GM12878 (cell line): ENCODE data around the gene COL20A1. TPM values are rescaled to one million over a fixed set of nuclear protein-coding genes. Genes with fewer than 3 reads are reported as not detected.
A peak's percentile ranks its signal among the peaks of the same experiment; 100 is the strongest.
"Not testable (repeated sequence)": the region's sequence is repeated elsewhere in the genome, so short reads cannot be mapped to it uniquely, and the experiment has no call there.

ENCODE experiments used
- ATAC-seq: fragments of 200-7000 bp; cut with Tn5 transposase; 3 replicates; pipeline ENCODE4 v1.9.1; 2020; ENCODE audit warnings: mild to moderate bottlenecking, moderate library complexity
- BruUV-seq: library from RNA; stranded (reverse); fragments of 400-500 nt; replicated peaks from 2 replicates; lab custom pipeline; 2021; lab: Mats Ljungman, UMichigan
- CTCF ChIA-PET: fragments of 300-600 bp; sonication (Branson Sonifier 250); formaldehyde crosslinking; extraction: SDS; loops from one replicate; lab custom pipeline; 2021; ENCODE audit warnings: inconsistent platforms; lab: Yijun Ruan, JAX
- POLR2A ChIA-PET: fragments of 350-600 bp; formaldehyde crosslinking; extraction: SDS; loops from one replicate; lab custom pipeline; 2021; ENCODE audit warnings: inconsistent platforms; lab: Charles Lee
- RAD21 ChIA-PET: fragments of 300-600 bp; sonication (Branson Sonifier 250); formaldehyde crosslinking; loops from one replicate; lab custom pipeline; 2023; ENCODE audit warnings: antibody characterized with exemption; ENCODE audit not compliant: unreplicated experiment; lab: Charles Lee
- SMC1A ChIA-PET: fragments of 300-600 bp; sonication (Branson Sonifier 250); formaldehyde crosslinking; loops from one replicate; lab custom pipeline; 2023; ENCODE audit not compliant: unreplicated experiment, uncharacterized antibody; lab: Charles Lee
- DNase-seq: peaks from one replicate; pipeline ENCODE4 v3.0.0-alpha.2; 2011; ENCODE audit warnings: low read depth, low spot score
- FAIRE-seq: peaks from 3 replicates; lab custom pipeline; 2011; peaks lifted over from hg19 to GRCh38; lab: Jason Lieb, UNC
- H2AFZ ChIP-seq: 2 replicates; pipeline ENCODE4 v1.6.0; 2011; ENCODE audit warnings: low read depth, low read length, control low read depth; ENCODE audit not compliant: control insufficient read depth
- H3K27ac ChIP-seq: 2 replicates; pipeline ENCODE4 v1.5.1; 2011; ENCODE audit warnings: control low read depth; ENCODE audit not compliant: control insufficient read depth, insufficient read depth
- H3K27me3 ChIP-seq, 2 experiments: replicated peaks in 1 of 2; 2 replicates each; pipeline versions ENCODE4 v1.6.0 to v1.6.1; 2011; ENCODE audit warnings: low read length in 1 of 2; ENCODE audit not compliant: control insufficient read depth in 2 of 2, insufficient read depth in 2 of 2
- H3K36me3 ChIP-seq, 2 experiments: 2 replicates each; pipeline ENCODE4 v1.5.1; 2011; ENCODE audit warnings: low read length in 1 of 2; ENCODE audit not compliant: control insufficient read depth in 2 of 2, insufficient read depth in 2 of 2
- H3K4me1 ChIP-seq: 2 replicates; pipeline ENCODE4 v1.6.1; 2011; ENCODE audit warnings: mild to moderate bottlenecking, low read length, moderate library complexity, mixed read lengths; ENCODE audit not compliant: control insufficient read depth, insufficient read depth
- H3K4me2 ChIP-seq: 2 replicates; pipeline ENCODE4 v1.6.0; 2011; ENCODE audit warnings: control low read depth; ENCODE audit not compliant: control insufficient read depth, insufficient read depth
- H3K4me3 ChIP-seq: fragments of 200-600 bp; sonication (generic); 2 replicates; pipeline ENCODE4 v1.5.1; 2016
- H3K79me2 ChIP-seq: 2 replicates; pipeline ENCODE4 v1.6.0; 2011; ENCODE audit warnings: low read length; ENCODE audit not compliant: control insufficient read depth, insufficient read depth
- H3K9ac ChIP-seq: 2 replicates; pipeline ENCODE4 v1.8.0; 2011; ENCODE audit warnings: low read length, control low read depth, mixed read lengths; ENCODE audit not compliant: control insufficient read depth, insufficient read depth
- H3K9me3 ChIP-seq: replicated peaks from 3 replicates; pipeline ENCODE4 v1.5.1; 2011; ENCODE audit warnings: mild to moderate bottlenecking, low read length; ENCODE audit not compliant: control insufficient read depth, insufficient read depth
- H4K20me1 ChIP-seq: 2 replicates; pipeline ENCODE4 v1.6.0; 2011; ENCODE audit not compliant: control insufficient read depth, insufficient read depth
- NBN ChIP-seq: fragments of 450-650 bp; IDR thresholded peaks from 2 replicates; pipeline ENCODE4 v1.6.1; 2016
- RAD21 ChIP-seq: IDR thresholded peaks from 2 replicates; pipeline ENCODE4 v1.6.1; 2011; ENCODE audit warnings: mild to moderate bottlenecking, low read depth, low read length, moderate library complexity; ENCODE audit not compliant: insufficient read depth
- RUNX3 ChIP-seq: IDR thresholded peaks from 2 replicates; pipeline ENCODE4 v1.6.1; 2012; ENCODE audit warnings: low read length, inconsistent platforms
- WGBS: methylation state at CpG from one replicate; pipeline ENCODE4 v1.1.6; 2016; ENCODE audit warnings: low lambda C conversion rate; ENCODE audit not compliant: insufficient replicate concordance, insufficient coverage; ENCODE audit errors: missing lambda C conversion rate; 5-methylcytosine and 5-hydroxymethylcytosine counted together
- in situ Hi-C: fragments of 300-500 bp; cut with MboI; formaldehyde crosslinking; loops from 9 replicates; pipeline ENCODE4 v1.14.3; 2018; ENCODE audit warnings: mixed read lengths
- intact Hi-C: fragments of 100-400 bp; cut with micrococcal nuclease; formaldehyde crosslinking; loops from one replicate; pipeline ENCODE4 v1.14.2; 2022; ENCODE audit not compliant: unreplicated experiment
- polyA plus RNA-seq, 11 experiments: library from polyadenylated mRNA; depleted of rRNA in 4 of 11; unstranded in 6 of 11; stranded (reverse) in 5 of 11; fragments of >200 nt; fragmentation: Nextera tagmentation in 4 of 11; fragmentation: Illumina TruSeq in 1 of 11; extraction: Ambion mirVana in 4 of 11; extraction: Trizol in 1 of 11; gene quantifications; 1 replicate in 1 of 11; 2 replicates in 10 of 11; pipeline versions ENCODE4 v1.2.1 to v1.2.3, GENCODE V29; 2011 to 2016; ENCODE audit warnings: inconsistent platforms in 2 of 11, missing spikeins in 2 of 11, low read depth in 1 of 11
- total RNA-seq, 4 experiments: library from RNA; depleted of rRNA in 3 of 4; stranded (reverse); fragments of >200 nt in 3 of 4; fragmentation: Illumina TruSeq in 1 of 4; extraction: Trizol in 1 of 4; gene quantifications; 2 replicates each; pipeline versions ENCODE4 v1.2.1 to v1.2.3, GENCODE V29; 2013 to 2021
- TF ChIP-seq, protein P1 (sequence below), 3 experiments: IDR thresholded peaks in 2 of 3; conservative IDR thresholded peaks in 1 of 3; 2 replicates each; pipeline ENCODE4 v1.5.1; 2011; ENCODE audit warnings: low read depth in 3 of 3, low read length in 3 of 3, mild to moderate bottlenecking in 3 of 3, control low read depth in 2 of 3, moderate library complexity in 2 of 3, inconsistent platforms in 1 of 3, mixed read lengths in 1 of 3; ENCODE audit not compliant: control insufficient read depth in 2 of 3, insufficient read depth in 1 of 3; ENCODE audit errors: extremely low read depth in 1 of 3
- TF ChIP-seq, protein P2 (sequence below): fragments of 450-650 bp; IDR thresholded peaks from 2 replicates; pipeline ENCODE4 v1.6.1; 2014; ENCODE audit warnings: mild to moderate bottlenecking
- TF ChIP-seq, protein P3 (sequence below): IDR thresholded peaks from 2 replicates; pipeline ENCODE4 v1.6.1; 2012; ENCODE audit warnings: improper control_type of control experiment, low read depth, low read length; ENCODE audit not compliant: insufficient replicate concordance

The COL20A1 gene
- total and polyA plus RNA-seq, 10 of the 15 experiments (the other 5 are each of a cell fraction or from before 2014, with no cell fraction given) = not detected

DNA sequence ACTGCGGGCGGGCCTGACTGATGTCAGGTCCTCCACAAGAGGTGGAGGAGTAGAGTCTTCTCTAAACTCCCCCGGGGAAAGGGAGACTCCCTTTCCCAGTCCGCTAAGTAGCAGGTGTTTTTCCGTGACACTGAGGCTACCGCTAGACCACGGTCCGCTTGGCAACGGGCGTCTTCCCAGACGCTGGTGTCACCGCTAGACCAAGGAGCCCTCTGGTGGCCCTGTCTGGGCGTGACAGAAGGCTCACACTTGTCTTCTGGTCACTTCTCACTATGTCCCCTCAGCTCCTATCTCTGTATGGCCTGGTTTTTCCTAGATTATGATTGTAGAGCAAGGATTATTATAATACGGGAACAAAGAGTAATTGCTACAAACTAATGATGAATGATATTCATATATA is 41.6 kb upstream of the COL20A1 start:
- H3K4me3 ChIP-seq, H3K4me1 ChIP-seq, H3K9ac ChIP-seq, H2AFZ ChIP-seq, H3K79me2 ChIP-seq, RAD21 ChIA-PET, DNase-seq, H3K36me3 ChIP-seq, SMC1A ChIA-PET, BruUV-seq, POLR2A ChIA-PET, FAIRE-seq, intact Hi-C loops, H3K4me2 ChIP-seq, H3K27me3 ChIP-seq, ATAC-seq, H3K27ac ChIP-seq, H4K20me1 ChIP-seq, in situ Hi-C loops, H3K9me3 ChIP-seq: not testable (repeated sequence)
- CTCF ChIA-PET = interaction anchor here (1.1 kb wide), 1 partner anchor 32 kb away, joined by 3 read pairs; no protein-coding TSS in a partner anchor
- WGBS = 15% methylated on average over 13 of the region's 14 CpGs
- 0 out of 2 replicates have a peak, but pooled peaks have one; percentile 3 for TF ChIP-seq RAD21
- TF ChIP-seq, protein P1, sequence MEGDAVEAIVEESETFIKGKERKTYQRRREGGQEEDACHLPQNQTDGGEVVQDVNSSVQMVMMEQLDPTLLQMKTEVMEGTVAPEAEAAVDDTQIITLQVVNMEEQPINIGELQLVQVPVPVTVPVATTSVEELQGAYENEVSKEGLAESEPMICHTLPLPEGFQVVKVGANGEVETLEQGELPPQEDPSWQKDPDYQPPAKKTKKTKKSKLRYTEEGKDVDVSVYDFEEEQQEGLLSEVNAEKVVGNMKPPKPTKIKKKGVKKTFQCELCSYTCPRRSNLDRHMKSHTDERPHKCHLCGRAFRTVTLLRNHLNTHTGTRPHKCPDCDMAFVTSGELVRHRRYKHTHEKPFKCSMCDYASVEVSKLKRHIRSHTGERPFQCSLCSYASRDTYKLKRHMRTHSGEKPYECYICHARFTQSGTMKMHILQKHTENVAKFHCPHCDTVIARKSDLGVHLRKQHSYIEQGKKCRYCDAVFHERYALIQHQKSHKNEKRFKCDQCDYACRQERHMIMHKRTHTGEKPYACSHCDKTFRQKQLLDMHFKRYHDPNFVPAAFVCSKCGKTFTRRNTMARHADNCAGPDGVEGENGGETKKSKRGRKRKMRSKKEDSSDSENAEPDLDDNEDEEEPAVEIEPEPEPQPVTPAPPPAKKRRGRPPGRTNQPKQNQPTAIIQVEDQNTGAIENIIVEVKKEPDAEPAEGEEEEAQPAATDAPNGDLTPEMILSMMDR (IDR thresholded peaks at IDR 0.05 in 2 of 3, conservative IDR thresholded peaks at IDR 0.05 in 1 of 3; ENCODE audit: control insufficient read depth in 2 of 3, extremely low read depth in 1 of 3, insufficient read depth in 1 of 3, low read depth in 3 of 3, low read length in 3 of 3) = peak in 2 of 3 experiments; percentile 7 to 20; a peak in 1 of 6 replicates

DNA sequence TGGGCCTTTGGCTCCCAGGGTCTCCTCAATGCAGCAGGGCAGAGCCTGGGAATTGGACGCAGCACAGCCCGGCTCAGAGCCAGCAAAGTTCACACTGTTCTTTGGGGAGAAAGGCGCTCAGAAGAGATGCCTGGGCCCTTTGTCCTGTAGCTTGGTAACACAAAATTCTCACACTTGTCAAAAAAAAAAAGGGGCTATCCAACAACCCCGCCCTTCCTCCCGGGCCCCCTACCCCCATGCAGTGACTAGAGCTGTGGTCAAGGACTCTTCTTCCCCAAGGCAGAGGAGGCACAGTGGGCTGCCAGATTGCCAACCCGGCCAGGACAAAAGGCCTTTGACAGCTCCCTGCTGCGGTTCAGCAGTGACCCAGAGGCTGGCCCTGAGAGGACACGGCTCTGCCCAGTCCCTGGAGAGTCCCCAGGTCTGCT is 40.7 kb upstream of the COL20A1 start:
- 31% methylated on average over 8 of the region's 8 CpGs for WGBS
- H3K27me3 ChIP-seq = peaks cover 0 to 9% of the 10 kb centered on the region in 2 experiments
- no peak overlapping the region for H3K4me3 ChIP-seq
- no TSS peak for BruUV-seq
- ChIA-PET RAD21 (no interaction called here), SMC1A (no interaction called here), POLR2A (no interaction called here), CTCF (no interaction called here)
- no peaks in the 10 kb centered on the region for H3K79me2 ChIP-seq
- no peak overlapping the region for H3K4me2 ChIP-seq
- H2AFZ ChIP-seq = no peak overlapping the region
- no peaks in the 10 kb centered on the region for H3K9me3 ChIP-seq
- H4K20me1 ChIP-seq = no peaks in the 10 kb centered on the region; the same call in 1 of the 2 replicates
- no peak overlapping the region for H3K27ac ChIP-seq
- H3K4me1 ChIP-seq = no peaks in the 10 kb centered on the region
- no peak overlapping the region for H3K9ac ChIP-seq
- intact Hi-C loops (no loop called here), in situ Hi-C loops (no loop called here)
- DNase-seq (no peak), ATAC-seq (no peak), FAIRE-seq (no peak)
- H3K36me3 ChIP-seq = no peaks in the 10 kb centered on the region
- TF ChIP-seq RUNX3 (no peak), NBN (no peak)
- TF ChIP-seq, protein P2, sequence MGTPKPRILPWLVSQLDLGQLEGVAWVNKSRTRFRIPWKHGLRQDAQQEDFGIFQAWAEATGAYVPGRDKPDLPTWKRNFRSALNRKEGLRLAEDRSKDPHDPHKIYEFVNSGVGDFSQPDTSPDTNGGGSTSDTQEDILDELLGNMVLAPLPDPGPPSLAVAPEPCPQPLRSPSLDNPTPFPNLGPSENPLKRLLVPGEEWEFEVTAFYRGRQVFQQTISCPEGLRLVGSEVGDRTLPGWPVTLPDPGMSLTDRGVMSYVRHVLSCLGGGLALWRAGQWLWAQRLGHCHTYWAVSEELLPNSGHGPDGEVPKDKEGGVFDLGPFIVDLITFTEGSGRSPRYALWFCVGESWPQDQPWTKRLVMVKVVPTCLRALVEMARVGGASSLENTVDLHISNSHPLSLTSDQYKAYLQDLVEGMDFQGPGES = no peak
- TF ChIP-seq, protein P3, sequence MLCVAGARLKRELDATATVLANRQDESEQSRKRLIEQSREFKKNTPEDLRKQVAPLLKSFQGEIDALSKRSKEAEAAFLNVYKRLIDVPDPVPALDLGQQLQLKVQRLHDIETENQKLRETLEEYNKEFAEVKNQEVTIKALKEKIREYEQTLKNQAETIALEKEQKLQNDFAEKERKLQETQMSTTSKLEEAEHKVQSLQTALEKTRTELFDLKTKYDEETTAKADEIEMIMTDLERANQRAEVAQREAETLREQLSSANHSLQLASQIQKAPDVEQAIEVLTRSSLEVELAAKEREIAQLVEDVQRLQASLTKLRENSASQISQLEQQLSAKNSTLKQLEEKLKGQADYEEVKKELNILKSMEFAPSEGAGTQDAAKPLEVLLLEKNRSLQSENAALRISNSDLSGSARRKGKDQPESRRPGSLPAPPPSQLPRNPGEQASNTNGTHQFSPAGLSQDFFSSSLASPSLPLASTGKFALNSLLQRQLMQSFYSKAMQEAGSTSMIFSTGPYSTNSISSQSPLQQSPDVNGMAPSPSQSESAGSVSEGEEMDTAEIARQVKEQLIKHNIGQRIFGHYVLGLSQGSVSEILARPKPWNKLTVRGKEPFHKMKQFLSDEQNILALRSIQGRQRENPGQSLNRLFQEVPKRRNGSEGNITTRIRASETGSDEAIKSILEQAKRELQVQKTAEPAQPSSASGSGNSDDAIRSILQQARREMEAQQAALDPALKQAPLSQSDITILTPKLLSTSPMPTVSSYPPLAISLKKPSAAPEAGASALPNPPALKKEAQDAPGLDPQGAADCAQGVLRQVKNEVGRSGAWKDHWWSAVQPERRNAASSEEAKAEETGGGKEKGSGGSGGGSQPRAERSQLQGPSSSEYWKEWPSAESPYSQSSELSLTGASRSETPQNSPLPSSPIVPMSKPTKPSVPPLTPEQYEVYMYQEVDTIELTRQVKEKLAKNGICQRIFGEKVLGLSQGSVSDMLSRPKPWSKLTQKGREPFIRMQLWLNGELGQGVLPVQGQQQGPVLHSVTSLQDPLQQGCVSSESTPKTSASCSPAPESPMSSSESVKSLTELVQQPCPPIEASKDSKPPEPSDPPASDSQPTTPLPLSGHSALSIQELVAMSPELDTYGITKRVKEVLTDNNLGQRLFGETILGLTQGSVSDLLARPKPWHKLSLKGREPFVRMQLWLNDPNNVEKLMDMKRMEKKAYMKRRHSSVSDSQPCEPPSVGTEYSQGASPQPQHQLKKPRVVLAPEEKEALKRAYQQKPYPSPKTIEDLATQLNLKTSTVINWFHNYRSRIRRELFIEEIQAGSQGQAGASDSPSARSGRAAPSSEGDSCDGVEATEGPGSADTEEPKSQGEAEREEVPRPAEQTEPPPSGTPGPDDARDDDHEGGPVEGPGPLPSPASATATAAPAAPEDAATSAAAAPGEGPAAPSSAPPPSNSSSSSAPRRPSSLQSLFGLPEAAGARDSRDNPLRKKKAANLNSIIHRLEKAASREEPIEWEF = no peak
